GM23338 (cell line): ENCODE results near the gene C2orf68.

Experiments used
- CREB1 ChIP-seq: fragments of 250-450 bp; sonication (Bioruptor Pico); IDR thresholded peaks from 2 replicates; pipeline ENCODE4 v1.5.0; 2020; ENCODE audit warnings: low read depth, mild to moderate bottlenecking, moderate library complexity
- EZH2 ChIP-seq: fragments of 200-600 bp; sonication (generic); IDR thresholded peaks from one replicate; pipeline ENCODE4 v1.8.0; 2017; ENCODE audit warnings: antibody characterized with exemption, mild to moderate bottlenecking, low read depth; ENCODE audit not compliant: unreplicated experiment
- EZH2phosphoT487 ChIP-seq: fragments of 200-600 bp; sonication (generic); IDR thresholded peaks from one replicate; pipeline ENCODE4 v1.8.1; 2018; ENCODE audit warnings: antibody characterized with exemption; ENCODE audit not compliant: unreplicated experiment
- POLR2AphosphoS5 ChIP-seq: IDR thresholded peaks from 2 replicates; pipeline ENCODE4 v1.6.1; 2016; ENCODE audit warnings: antibody characterized with exemption, low read depth
- STAT1 ChIP-seq: IDR thresholded peaks from one replicate; pipeline ENCODE4 v1.6.1; 2016; ENCODE audit warnings: antibody characterized with exemption; ENCODE audit not compliant: unreplicated experiment
- TF ChIP-seq, protein P1 (sequence below), 2 experiments: fragments of 200-600 bp in 1 of 2; sonication (generic) in 1 of 2; conservative IDR thresholded peaks; 2 replicates each; pipeline versions ENCODE4 v1.5.1 to v1.6.1; 2016 to 2017; ENCODE audit warnings: antibody characterized with exemption in 2 of 2, low read depth in 2 of 2, mild to moderate bottlenecking in 2 of 2, moderate library complexity in 1 of 2
- TF ChIP-seq, protein P2 (sequence below): IDR thresholded peaks from one replicate; pipeline ENCODE4 v1.6.1; 2018; ENCODE audit warnings: antibody characterized with exemption; ENCODE audit not compliant: unreplicated experiment

- TF ChIP-seq, protein P1, sequence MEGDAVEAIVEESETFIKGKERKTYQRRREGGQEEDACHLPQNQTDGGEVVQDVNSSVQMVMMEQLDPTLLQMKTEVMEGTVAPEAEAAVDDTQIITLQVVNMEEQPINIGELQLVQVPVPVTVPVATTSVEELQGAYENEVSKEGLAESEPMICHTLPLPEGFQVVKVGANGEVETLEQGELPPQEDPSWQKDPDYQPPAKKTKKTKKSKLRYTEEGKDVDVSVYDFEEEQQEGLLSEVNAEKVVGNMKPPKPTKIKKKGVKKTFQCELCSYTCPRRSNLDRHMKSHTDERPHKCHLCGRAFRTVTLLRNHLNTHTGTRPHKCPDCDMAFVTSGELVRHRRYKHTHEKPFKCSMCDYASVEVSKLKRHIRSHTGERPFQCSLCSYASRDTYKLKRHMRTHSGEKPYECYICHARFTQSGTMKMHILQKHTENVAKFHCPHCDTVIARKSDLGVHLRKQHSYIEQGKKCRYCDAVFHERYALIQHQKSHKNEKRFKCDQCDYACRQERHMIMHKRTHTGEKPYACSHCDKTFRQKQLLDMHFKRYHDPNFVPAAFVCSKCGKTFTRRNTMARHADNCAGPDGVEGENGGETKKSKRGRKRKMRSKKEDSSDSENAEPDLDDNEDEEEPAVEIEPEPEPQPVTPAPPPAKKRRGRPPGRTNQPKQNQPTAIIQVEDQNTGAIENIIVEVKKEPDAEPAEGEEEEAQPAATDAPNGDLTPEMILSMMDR (conservative IDR thresholded peaks at IDR 0.05; ENCODE audit: low read depth in 2 of 2), result no peak
- TF ChIP-seq, protein P2, sequence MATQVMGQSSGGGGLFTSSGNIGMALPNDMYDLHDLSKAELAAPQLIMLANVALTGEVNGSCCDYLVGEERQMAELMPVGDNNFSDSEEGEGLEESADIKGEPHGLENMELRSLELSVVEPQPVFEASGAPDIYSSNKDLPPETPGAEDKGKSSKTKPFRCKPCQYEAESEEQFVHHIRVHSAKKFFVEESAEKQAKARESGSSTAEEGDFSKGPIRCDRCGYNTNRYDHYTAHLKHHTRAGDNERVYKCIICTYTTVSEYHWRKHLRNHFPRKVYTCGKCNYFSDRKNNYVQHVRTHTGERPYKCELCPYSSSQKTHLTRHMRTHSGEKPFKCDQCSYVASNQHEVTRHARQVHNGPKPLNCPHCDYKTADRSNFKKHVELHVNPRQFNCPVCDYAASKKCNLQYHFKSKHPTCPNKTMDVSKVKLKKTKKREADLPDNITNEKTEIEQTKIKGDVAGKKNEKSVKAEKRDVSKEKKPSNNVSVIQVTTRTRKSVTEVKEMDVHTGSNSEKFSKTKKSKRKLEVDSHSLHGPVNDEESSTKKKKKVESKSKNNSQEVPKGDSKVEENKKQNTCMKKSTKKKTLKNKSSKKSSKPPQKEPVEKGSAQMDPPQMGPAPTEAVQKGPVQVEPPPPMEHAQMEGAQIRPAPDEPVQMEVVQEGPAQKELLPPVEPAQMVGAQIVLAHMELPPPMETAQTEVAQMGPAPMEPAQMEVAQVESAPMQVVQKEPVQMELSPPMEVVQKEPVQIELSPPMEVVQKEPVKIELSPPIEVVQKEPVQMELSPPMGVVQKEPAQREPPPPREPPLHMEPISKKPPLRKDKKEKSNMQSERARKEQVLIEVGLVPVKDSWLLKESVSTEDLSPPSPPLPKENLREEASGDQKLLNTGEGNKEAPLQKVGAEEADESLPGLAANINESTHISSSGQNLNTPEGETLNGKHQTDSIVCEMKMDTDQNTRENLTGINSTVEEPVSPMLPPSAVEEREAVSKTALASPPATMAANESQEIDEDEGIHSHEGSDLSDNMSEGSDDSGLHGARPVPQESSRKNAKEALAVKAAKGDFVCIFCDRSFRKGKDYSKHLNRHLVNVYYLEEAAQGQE, result no peak
- TF ChIP-seq EZH2 (no peak), CREB1 (CRISPR knock-in tag) (no peak), EZH2phosphoT487 (no peak), POLR2AphosphoS5 (no peak), STAT1 (no peak)
These were observed 4.3 kb downstream of the C2orf68 start for GRCh38 chr2:85607268-85608215.
